Epithelial cell of proximal tubule (primary cell): Measurements from ENCODE around the gene SMC1B. TPM values are rescaled to one million over a fixed set of nuclear protein-coding genes. Genes with fewer than 3 reads are reported as not detected.

ENCODE experiments used
- DNase-seq: peaks from one replicate; pipeline ENCODE4 v3.0.0-alpha.2; 2011; ENCODE audit warnings: low read depth
- H3K4me3 ChIP-seq: 2 replicates; pipeline ENCODE4 v1.5.1; 2011; ENCODE audit warnings: low read depth, mild to moderate bottlenecking, low read length
- CTCF ChIP-seq: conservative IDR thresholded peaks from 2 replicates; pipeline ENCODE4 v1.5.1; 2012; ENCODE audit warnings: low read depth, mild to moderate bottlenecking, low read length
- total RNA-seq: library from RNA; depleted of rRNA; stranded (reverse); fragments of >200 nt; gene quantifications from 2 replicates; pipeline ENCODE4 v1.2.3, GENCODE V29; 2015

Gene SMC1B
- total RNA-seq, 1 donor from 2014 or later, result 0.63 TPM

- no peak for DNase-seq
- no peak overlapping the region for H3K4me3 ChIP-seq
- no peak for TF ChIP-seq CTCF
These were observed 12.3 kb upstream of the SMC1B start for GRCh38 chr22:45425531-45426265.

GRCh38 chr22:45425101-45425500 lies 11.7 kb upstream of the SMC1B start:
- no peak for TF ChIP-seq CTCF
- H3K4me3 ChIP-seq, result no peak overlapping the region

GRCh38 chr22:45424241-45424731 lies 10.9 kb upstream of the SMC1B start:
- no peak for DNase-seq
- H3K4me3 ChIP-seq, result no peak overlapping the region
- TF ChIP-seq CTCF, result no peak

More at GRCh38 chr22:45425101-45425500, 11.7 kb upstream of the SMC1B start:
- no peak for DNase-seq

- DNase-seq, result no peak
- no peak overlapping the region for H3K4me3 ChIP-seq
- TF ChIP-seq CTCF, result no peak
These were observed 10.1 kb upstream of the SMC1B start for GRCh38 chr22:45423524-45423923.

GRCh38 chr22:45422237-45422983 lies 9.0 kb upstream of the SMC1B start:
- no peak for DNase-seq
- no peak for TF ChIP-seq CTCF
- H3K4me3 ChIP-seq, result no peak overlapping the region

GRCh38 chr22:45421349-45422055 lies 8.1 kb upstream of the SMC1B start:
- DNase-seq, result no peak
- TF ChIP-seq CTCF, result no peak
- no peak overlapping the region for H3K4me3 ChIP-seq
